Raji (cell line): Measurements from ENCODE around the gene TMEM132D.

ENCODE experiments used
- POLR2A ChIP-seq: IDR thresholded peaks from 2 replicates; pipeline ENCODE4 v1.6.1; 2011; ENCODE audit warnings: low read depth, low read length, control low read depth; ENCODE audit not compliant: insufficient read depth

TMEM132D gene

GRCh38 chr12:129538137-129538536 is 365.7 kb downstream of the TMEM132D start:
- TF ChIP-seq POLR2A = no peak

- no peak for TF ChIP-seq POLR2A
Observed at GRCh38 chr12:129534966-129535750, 368.7 kb downstream of the TMEM132D start.

GRCh38 chr12:129532707-129533499 is 370.9 kb downstream of the TMEM132D start:
- TF ChIP-seq POLR2A = no peak

GRCh38 chr12:129532082-129532481 is 371.7 kb downstream of the TMEM132D start:
- no peak for TF ChIP-seq POLR2A

GRCh38 chr12:129530984-129531383 is 372.8 kb downstream of the TMEM132D start:
- TF ChIP-seq POLR2A = no peak

GRCh38 chr12:129530517-129530916 is 373.3 kb downstream of the TMEM132D start:
- no peak for TF ChIP-seq POLR2A

GRCh38 chr12:129527506-129527905 is 376.3 kb downstream of the TMEM132D start:
- TF ChIP-seq POLR2A = no peak

GRCh38 chr12:129523621-129524020 is 380.2 kb downstream of the TMEM132D start:
- TF ChIP-seq POLR2A = no peak

GRCh38 chr12:129520739-129521138 is 383.1 kb downstream of the TMEM132D start:
- no peak for TF ChIP-seq POLR2A

GRCh38 chr12:129503802-129504201 is 400.0 kb downstream of the TMEM132D start:
- no peak for TF ChIP-seq POLR2A

GRCh38 chr12:129496226-129496625 is 407.6 kb downstream of the TMEM132D start:
- TF ChIP-seq POLR2A = no peak

GRCh38 chr12:129494766-129495165 is 409.1 kb downstream of the TMEM132D start:
- no peak for TF ChIP-seq POLR2A

- TF ChIP-seq POLR2A = no peak
Observed at GRCh38 chr12:129494260-129494659, 409.6 kb downstream of the TMEM132D start.

GRCh38 chr12:129489100-129489676 is 414.6 kb downstream of the TMEM132D start:
- TF ChIP-seq POLR2A = no peak

GRCh38 chr12:129486931-129487330 is 416.9 kb downstream of the TMEM132D start:
- TF ChIP-seq POLR2A = no peak
